IPS DF 4.7 (cell line): ENCODE data around the gene ASCL5.

Experiments used
- DNase-seq: peaks from one replicate; pipeline ENCODE4 v3.0.0-alpha.2; 2013; ENCODE audit warnings: low spot score; ENCODE audit errors: extremely low read depth

Gene ASCL5

DNA sequence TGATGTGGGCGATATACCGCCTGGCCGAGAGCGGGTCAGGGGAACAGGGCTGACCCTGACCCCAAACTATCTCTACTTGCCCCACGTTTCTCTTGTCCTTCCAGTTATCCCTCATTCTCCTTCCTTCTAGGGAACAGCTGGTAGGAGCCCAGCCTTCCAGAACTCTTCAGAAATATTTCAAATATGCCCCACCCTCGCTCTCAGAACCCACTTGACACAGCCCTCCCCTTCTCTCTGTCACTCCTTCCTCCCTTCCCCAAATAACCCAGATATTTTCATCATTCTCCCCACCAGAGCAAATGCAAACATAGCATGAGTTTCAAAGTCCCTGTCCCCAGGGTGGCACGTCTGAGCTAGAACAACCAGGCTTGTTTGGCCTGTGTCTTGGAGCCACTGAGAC lies 15.8 kb downstream of the ASCL5 start:
- no peak for DNase-seq

GRCh38 chr1:201110616-201111015 lies 16.4 kb downstream of the ASCL5 start:
- no peak for DNase-seq

GRCh38 chr1:201110138-201110537 lies 16.8 kb downstream of the ASCL5 start:
- no peak for DNase-seq

- DNase-seq: no peak
Observed at GRCh38 chr1:201109651-201110050, 17.3 kb downstream of the ASCL5 start.

GRCh38 chr1:201108614-201109013 lies 18.4 kb downstream of the ASCL5 start:
- no peak for DNase-seq

DNA sequence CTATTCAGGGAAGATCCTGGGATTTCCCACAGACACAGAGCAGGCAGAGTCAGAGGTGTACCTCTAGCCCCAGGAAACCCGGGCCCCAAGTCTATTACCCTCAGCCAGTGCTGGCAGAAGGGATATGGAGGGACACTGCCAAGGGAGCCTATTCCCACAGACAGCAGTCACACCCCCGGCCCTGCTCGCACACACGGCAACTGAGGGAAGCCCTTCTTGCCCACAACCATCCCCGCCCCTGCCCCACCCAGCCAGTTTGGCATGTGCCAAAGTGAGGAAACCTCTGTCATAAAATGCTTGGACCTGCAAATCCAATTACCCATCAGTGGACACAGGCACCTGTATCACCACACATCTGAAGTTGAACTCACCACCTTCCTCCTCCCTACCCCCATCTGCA lies 21.3 kb downstream of the ASCL5 start:
- DNase-seq: no peak

- DNase-seq: no peak
Observed at GRCh38 chr1:201104141-201104540, 22.8 kb downstream of the ASCL5 start.

DNA sequence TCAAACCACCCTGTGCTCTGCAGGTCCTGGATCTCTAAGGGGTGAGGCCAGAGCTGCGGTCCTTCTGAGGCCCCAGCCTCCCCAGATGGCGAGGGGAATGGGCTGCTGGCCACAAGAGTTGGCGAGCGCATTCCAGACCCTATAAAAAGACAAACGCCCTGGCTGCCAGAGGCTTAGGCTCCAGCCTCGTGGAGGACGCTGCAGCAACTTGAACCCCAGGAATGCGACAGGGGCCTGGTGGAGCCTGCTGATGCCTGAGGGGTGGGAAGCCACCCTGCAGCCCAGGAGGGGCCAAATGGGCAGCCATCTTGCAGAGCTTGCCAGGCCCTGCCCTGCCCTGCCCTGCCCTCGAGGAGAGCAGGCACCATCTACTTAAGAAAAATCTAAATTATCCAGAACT lies 23.3 kb downstream of the ASCL5 start:
- no peak for DNase-seq

GRCh38 chr1:201100169-201100930 lies 26.6 kb downstream of the ASCL5 start:
- DNase-seq: no peak

GRCh38 chr1:201098992-201099677 lies 27.8 kb downstream of the ASCL5 start:
- DNase-seq: no peak

DNA sequence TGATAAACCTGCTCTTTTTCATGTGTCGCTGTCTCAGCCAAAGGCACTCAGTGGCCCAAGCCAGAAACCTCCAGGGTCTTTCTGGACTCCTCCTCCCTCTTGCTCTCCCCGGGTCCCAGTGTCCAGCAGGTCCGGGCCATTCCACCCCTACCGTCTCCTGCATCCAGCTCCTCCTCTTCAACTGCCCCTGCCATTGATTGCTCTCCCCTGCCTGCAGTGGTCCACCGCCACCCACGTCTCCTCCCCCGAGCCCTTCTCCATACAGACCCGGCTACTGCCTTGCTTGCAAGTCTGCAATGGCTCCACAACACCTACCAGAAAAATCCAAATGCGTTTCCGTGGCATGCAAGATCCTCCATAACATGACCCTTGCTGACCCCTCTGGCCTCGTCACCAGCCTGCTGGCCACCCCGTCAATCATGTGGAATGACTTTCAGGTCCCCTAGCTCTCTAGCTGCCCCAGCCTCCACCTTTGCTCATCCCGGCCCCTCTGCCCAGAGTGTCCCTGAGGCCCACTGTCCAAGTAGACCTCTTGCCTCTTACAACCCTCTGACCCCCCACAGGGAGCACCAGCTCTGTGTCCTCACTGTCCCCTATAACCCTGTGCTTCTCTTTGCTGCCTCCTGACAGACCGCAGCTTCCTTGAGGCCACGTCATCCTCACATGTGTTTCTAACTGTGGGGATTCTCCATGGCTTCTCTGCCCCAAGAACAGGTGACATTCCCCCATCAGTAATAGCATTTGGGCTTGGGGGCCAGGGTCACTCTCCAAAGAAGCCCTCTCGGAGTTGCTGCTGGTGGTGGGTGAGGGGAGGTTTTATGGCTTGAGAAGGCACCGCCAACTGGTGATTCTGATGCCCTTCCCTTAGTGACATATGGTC lies 29.8 kb downstream of the ASCL5 start:
- DNase-seq: no peak

DNA sequence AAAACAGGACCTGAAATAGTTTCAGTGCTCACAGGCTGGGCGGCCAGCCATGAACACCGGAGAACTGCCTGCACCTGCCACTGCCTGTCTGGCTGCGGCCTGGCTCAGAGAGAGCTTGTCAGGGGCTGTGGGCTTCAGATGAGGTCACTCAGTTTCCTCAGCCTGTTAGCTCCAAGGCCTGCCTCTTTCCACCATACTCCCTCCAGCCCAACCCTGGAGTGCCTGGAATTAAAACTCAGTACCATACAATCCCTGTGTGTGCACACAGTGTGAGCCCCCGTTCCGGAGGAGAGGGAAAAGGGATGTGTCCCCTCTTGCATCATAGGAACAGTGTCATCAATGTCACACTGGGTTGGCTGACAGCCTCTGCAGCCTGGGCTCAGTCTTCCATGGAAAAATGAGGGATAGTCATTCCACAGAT lies 30.9 kb downstream of the ASCL5 start:
- no peak for DNase-seq

DNA sequence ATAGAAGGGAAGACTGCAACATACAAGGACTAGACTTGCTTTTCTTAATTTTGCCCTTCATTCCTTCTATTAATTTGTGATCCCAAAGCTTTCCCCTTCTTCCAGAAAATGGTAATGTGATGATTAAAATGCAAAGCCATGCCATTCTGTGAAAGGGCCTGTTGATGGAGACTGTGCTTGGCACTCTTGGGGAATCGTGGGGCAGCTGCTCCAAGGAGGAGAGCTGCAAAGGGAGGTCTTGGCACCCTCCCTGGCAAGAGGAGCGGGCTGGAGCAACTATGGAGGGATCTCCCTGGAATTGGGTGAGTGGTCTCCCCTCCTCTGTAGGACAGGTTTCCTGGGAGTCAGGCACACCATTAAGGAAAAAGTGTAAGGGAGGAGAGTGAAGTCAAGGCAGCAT lies 31.4 kb downstream of the ASCL5 start:
- no peak for DNase-seq

DNA sequence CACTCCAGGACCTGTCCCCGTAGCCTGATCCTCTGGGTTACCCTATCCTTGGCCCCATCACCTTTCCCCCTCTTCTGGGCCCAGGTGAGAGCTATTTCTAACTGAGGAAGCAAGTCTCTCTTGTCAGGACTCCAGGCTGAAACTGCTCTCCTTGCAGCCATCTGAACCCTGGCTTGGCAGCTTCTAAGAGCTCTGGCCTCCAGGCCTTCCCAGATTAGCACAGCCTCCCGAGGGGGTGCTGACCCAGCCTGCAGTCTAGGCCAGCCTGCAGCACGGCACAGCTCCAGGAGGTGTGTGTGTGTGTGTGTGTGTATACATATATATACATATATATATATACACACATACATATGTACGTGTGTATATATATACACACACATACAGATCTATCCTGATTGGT lies 32.2 kb downstream of the ASCL5 start:
- no peak for DNase-seq

- no peak for DNase-seq
Observed at GRCh38 chr1:201093962-201094361, 33.0 kb downstream of the ASCL5 start.

- no peak for DNase-seq
Observed at GRCh38 chr1:201093561-201093960, 33.4 kb downstream of the ASCL5 start.

DNA sequence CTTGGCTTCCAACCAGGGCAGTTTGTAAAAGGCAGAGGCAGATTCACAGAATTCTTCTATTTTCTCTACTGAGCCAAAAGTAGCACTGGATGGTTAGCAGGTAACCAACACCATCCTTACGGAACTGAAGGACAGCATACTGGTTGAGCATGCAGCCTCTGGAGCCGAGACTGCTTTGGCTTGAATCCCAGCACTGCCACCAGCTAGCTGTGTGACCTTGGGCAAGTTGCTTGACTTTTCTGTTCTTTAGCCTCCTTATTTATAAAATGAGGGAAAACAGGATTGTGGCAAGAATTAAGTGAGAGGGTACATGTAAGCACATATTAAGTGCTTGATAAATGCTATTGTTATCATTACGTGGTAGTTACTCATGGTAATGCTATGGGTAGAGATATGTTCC lies 34.2 kb downstream of the ASCL5 start:
- no peak for DNase-seq

DNA sequence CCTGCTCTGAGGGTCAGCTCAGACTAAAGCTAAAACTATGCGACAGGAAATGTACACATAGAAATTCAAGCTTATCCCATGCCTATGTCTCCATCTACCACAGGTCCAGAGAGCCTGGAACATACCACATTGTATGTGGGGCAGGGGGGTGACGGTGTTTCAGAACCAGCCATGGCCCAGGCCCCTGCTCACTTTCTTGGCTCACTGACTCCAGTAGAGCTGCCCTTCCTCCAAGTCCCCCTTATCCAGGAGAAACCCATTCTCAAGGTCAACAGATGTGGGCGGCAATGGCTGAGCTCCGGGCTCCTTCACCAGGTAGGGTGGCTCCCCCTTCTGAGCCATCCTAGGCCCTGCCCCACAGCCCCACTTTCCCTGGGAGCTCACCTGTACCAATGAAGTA lies 35.7 kb downstream of the ASCL5 start:
- DNase-seq: no peak

DNA sequence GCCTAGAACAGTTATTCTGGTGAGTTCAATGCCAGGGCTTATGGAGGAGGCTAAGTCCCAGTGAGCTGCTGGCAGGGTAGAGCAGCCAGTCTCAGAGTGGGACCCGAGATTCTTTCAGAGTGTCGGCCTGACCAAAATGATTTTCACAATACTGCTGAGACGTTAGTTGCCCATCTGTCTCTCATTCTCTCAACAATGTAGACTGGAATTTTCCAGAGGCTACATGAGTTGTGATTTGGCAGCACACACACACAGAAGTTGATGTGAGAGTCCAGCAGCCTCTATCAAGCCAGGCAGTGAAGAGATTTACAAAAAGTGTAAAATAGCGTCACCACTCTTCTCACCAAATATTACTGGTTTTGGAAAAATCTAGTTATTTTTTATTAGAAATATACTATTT lies 36.4 kb downstream of the ASCL5 start:
- no peak for DNase-seq

DNA sequence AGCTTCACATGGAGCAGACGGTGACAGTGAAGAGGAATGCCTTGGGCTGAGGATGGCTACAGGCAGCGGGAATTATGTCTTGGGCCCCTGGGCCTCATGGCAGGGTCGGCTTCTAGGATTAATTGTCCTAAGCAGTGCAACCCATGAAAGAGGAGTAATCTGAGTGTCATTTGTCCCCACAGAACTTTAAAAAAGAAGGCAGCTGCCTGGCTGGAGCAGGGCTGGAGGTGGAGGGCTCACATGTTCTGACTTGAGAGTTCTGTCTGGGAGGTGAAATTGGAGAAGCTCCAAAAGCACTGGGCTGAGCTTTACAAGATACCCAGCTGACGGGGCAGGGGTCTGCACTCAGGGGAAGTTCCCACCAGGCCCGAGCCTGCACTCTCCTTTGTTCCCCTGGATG lies 37.4 kb downstream of the ASCL5 start:
- no peak for DNase-seq

GRCh38 chr1:201088901-201089525 lies 38.0 kb downstream of the ASCL5 start:
- DNase-seq: no peak

DNA sequence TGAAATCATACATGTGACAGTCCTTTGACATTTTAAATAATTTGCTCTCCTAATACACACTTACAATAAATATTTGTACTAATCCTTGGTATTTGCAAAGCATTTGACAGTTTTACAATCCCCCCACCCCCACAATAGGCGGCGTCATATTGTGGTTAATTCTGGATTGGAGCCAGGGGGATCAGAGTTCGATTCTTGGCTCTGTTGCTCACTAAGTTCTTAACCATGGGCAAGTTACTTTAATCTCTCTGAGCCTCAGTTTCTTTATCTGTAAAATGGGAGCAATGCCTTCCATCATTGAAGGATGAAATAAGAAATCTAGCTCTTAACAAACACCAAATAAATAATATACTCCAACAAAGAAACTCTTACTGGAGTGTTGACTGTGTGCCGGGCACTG lies 38.6 kb downstream of the ASCL5 start:
- DNase-seq: no peak
